ENCODE results near the gene MYLK4. TPM values are rescaled to one million over a fixed set of nuclear protein-coding genes. Genes with fewer than 3 reads are reported as not detected.
A peak's percentile ranks its signal among the peaks of the same experiment; 100 is the strongest.

The MYLK4 gene
- 0.44 TPM for total RNA-seq (2013)
- polyA plus RNA-seq (under 1 TPM; 0.04 to 0.45 (median 0.08) TPM), polyA minus RNA-seq (0.14 and 0.24 TPM in 2 replicates), total RNA-seq (0.29 to 6.3 (median 2.0) reads per million in 11 experiments)

GRCh38 chr6:2750832-2751231 lies at the start of gene MYLK4:
Gene MYLK4 (minus strand): TSS chr6:2750922. CDS start chr6:2749294, 1,628 bp downstream.
- no peaks in the 10 kb centered on the region for H3K9me3 Mint-ChIP-seq
- Histone ChIP-seq H3K4me3 (replicated peaks in 1 of 3; ENCODE audit: low read depth in 2 of 3, low read length in 3 of 3) (no peak within 1 kb of the TSS), H3K4me2 (replicated peaks; ENCODE audit: extremely low read depth, low read length, poor library complexity, severe bottlenecking) (no peak within 1 kb of the TSS), H3K4me1 (ENCODE audit: control insufficient read depth in 1 of 2, insufficient read depth in 2 of 2, low read length in 2 of 2) (peaks cover 3 to 4% of the 10 kb centered on the region in 2 donors), H3K79me2 (ENCODE audit: insufficient read depth, low read length) (no peaks in the 10 kb centered on the region), H3K9ac (ENCODE audit: insufficient read depth, low read length, poor library complexity, severe bottlenecking) (no peak within 1 kb of the TSS), H3K27ac (ENCODE audit: low read depth in 1 of 2, low read length in 2 of 2) (no peak within 1 kb of the TSS), H2AFZ (ENCODE audit: insufficient read depth, low read depth, low read length, poor library complexity, severe bottlenecking) (no peak within 1 kb of the TSS), H3K27me3 (ENCODE audit: control insufficient read depth in 2 of 2, insufficient read depth in 2 of 2, low read length in 2 of 2) (no peaks in the 10 kb centered on the region), H3K9me3 (replicated peaks in 1 of 2; ENCODE audit: control insufficient read depth in 1 of 2, insufficient read depth in 1 of 2, low read length in 2 of 2) (no peaks in the 10 kb centered on the region), H4K20me1 (ENCODE audit: insufficient read depth, low read length) (no peaks in the 10 kb centered on the region), H3K36me3 (replicated peaks in 1 of 2; ENCODE audit: control insufficient read depth in 1 of 2, insufficient read depth in 2 of 2, low read length in 2 of 2) (no peaks in the 10 kb centered on the region)
- intact Hi-C loops (cut with micrococcal nuclease): no loop called here
- no peak for TF ChIP-seq CTCF (IDR thresholded peaks at IDR 0.05)
- peaks cover 0 to 9% (median 8%) of the 10 kb centered on the region in 3 donors for H3K27me3 Mint-ChIP-seq (ENCODE audit: low read depth in 3 of 3)
- no peaks in the 10 kb centered on the region for H3K36me3 Mint-ChIP-seq
- peak within 1 kb of the TSS in 1 of 7 donors; percentile 43 for H3K27ac Mint-ChIP-seq
- H3K4me1 Mint-ChIP-seq: peaks cover 8% of the 10 kb centered on the region
- no peak for DNase-seq
- WGBS (ENCODE audit: insufficient coverage): 71% methylated on average over 1 of the region's 7 CpGs
- H3K4me3 Mint-ChIP-seq: peak within 1 kb of the TSS in 1 of 2 donors; percentile 13

- peaks cover 0 to 2% (median 0%) of the 10 kb centered on the region in 3 donors for H3K27me3 Mint-ChIP-seq (ENCODE audit: low read depth in 3 of 3)
- peaks cover 0 to 4% (median 0%) of the 10 kb centered on the region in 7 donors for H3K9me3 Mint-ChIP-seq
- DNase-seq: peak in 2 of 3 donors; percentile 28 to 49
- Histone ChIP-seq H4K20me1 (ENCODE audit: insufficient read depth, low read length) (no peaks in the 10 kb centered on the region), H2AFZ (ENCODE audit: insufficient read depth, low read depth, low read length, poor library complexity, severe bottlenecking) (no peak overlapping the region), H3K4me3 (replicated peaks in 1 of 3; ENCODE audit: low read depth in 2 of 3, low read length in 3 of 3) (no peak overlapping the region), H3K4me2 (replicated peaks; ENCODE audit: extremely low read depth, low read length, poor library complexity, severe bottlenecking) (no peak overlapping the region), H3K4me1 (ENCODE audit: control insufficient read depth in 1 of 2, insufficient read depth in 2 of 2, low read length in 2 of 2) (peaks cover 47 to 49% of the 10 kb centered on the region in 2 donors), H3K9me3 (replicated peaks in 1 of 2; ENCODE audit: control insufficient read depth in 1 of 2, insufficient read depth in 1 of 2, low read length in 2 of 2) (no peaks in the 10 kb centered on the region), H3K27me3 (ENCODE audit: control insufficient read depth in 2 of 2, insufficient read depth in 2 of 2, low read length in 2 of 2) (no peaks in the 10 kb centered on the region), H3K9ac (ENCODE audit: insufficient read depth, low read length, poor library complexity, severe bottlenecking) (no peak overlapping the region), H3K27ac (ENCODE audit: low read depth in 1 of 2, low read length in 2 of 2) (no peak overlapping the region), H3K36me3 (replicated peaks in 1 of 2; ENCODE audit: control insufficient read depth in 1 of 2, insufficient read depth in 2 of 2, low read length in 2 of 2) (no peaks in the 10 kb centered on the region), H3K79me2 (ENCODE audit: insufficient read depth, low read length) (peaks cover 10% of the 10 kb centered on the region)
- H3K4me3 Mint-ChIP-seq: no peak overlapping the region
- peak overlapping the region in 2 of 7 donors; percentile 31 to 60 for H3K27ac Mint-ChIP-seq
- intact Hi-C loops (cut with micrococcal nuclease): no loop called here
- WGBS (ENCODE audit: insufficient coverage): 100% methylated on average over 3 of the region's 11 CpGs
- H3K36me3 Mint-ChIP-seq: no peaks in the 10 kb centered on the region
- peaks cover 61% of the 10 kb centered on the region for H3K4me1 Mint-ChIP-seq
- no peak for TF ChIP-seq CTCF (IDR thresholded peaks at IDR 0.05)
Observed at GRCh38 chr6:2799936-2800527, 49.3 kb upstream of the MYLK4 start.
